NCI-H1048 (cell line): Measurements from ENCODE around the gene ASTN2.

ENCODE experiments used
- DNase-seq: peaks from one replicate; lab custom pipeline; 2025; lab: John Stamatoyannopoulos, UW

Gene ASTN2

DNA sequence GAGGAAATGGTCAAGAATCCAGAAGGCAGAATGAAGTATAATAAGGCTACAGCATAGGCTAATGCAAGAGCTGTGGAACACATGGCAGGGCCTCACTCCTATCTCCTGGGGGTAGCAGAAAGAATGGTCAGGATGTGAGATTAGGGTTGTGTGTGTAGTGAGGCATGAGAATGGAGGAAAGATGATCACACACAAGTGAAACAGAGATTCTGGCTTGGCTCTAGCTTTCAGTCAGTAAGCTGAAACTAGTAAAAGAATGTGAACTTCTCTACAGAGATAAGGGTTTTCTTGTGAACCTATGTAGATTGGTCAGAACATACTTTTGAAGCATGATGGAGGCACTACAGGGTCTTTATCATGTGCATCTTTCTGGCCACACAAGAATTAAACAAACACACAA is 298.8 kb downstream of the ASTN2 start:
- no peak for DNase-seq

DNA sequence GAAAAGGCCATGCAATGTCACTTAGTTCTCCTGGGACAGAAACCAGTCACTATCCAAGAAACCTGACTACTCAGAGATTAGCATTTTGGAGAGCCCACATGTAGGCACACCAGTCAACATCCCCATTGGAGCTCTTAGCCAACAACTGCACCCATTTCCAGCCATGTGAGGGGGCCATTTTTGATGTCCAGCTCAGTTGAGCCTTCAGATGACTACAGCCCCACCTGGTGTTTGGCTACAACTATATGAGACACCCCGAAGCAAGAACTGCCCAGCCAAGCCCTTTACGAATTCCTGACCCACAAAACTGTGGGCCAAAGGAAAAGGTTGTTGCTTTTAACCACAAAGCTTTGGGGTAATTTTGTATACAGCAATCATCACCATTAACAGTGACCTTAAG is 300.1 kb downstream of the ASTN2 start:
- DNase-seq: no peak

DNA sequence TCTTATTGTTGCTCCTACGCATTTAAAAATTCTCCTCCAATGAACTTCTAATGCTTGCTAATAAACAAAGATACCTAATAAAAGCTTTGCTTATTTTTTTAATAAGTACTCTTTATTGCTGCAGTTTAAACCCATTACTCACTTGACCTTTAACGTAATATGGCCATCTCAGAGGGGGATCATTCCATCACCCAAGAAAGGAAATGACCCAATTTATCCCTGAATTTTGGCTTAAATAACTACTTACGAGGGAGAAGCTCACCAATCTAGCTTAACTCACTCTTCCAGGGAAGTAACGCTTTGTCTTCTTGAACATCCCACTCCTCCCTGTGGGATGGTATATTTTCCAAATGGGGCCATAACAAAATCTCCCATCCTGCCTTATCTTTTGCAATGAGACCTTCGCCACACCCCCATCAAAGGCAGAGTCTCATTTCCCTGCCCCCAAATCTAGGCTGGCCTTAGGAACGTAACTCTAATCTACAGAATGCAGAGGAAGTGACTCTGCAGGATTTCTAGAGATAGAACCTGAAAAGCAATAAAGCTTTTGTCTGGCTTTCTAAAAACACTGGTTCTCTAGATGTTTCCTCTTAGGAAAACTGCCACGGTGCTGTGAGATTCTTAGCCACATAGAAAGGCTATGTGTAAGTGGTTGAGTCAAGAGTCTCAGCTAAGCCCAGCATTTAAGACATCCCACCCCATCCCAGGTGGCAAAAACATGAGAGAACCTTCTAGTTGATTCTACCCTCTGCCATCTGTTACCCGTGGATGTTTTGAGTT is 310.0 kb downstream of the ASTN2 start:
- DNase-seq: no peak

DNA sequence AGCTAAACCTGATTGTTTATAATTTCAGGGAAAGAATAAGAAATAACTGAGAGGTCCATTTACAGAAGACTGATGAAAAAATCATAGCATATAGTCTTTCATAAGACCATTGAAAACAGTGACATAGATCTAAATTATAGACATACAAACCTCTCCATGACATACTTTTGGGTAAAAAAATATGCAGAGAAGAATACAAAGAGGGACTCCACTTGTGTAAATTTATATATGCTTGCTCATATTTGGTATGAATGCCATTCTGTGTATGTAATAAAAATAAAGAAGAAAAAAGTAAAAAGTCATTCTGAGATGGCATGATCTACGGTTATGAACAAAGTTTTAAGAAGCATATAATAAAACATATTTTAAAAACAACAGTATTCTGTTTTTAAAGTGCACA is 310.7 kb downstream of the ASTN2 start:
- no peak for DNase-seq

- DNase-seq: no peak
These were observed 311.3 kb downstream of the ASTN2 start for GRCh38 chr9:117103438-117104110.

DNA sequence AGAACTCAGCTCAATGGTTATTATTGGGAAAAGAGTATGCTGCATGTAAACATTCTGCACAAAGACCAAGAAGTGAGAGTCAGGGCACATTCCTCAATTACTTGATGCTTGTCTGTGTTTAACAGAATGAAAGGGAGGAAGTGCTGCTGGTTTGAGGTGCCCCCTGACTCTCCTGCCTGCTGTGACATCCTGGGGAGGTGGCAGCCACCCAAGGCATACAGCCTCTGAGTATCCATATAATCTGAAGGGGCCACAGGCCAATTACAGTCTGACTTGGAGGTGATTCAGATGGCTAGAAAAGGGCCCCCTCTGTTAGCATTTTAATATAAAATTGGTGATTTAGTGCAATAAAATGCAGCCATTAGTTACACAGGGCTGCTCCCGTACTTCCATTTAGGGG is 313.8 kb downstream of the ASTN2 start:
- DNase-seq: no peak

- no peak for DNase-seq
These were observed 316.5 kb downstream of the ASTN2 start for GRCh38 chr9:117098331-117098730.

DNA sequence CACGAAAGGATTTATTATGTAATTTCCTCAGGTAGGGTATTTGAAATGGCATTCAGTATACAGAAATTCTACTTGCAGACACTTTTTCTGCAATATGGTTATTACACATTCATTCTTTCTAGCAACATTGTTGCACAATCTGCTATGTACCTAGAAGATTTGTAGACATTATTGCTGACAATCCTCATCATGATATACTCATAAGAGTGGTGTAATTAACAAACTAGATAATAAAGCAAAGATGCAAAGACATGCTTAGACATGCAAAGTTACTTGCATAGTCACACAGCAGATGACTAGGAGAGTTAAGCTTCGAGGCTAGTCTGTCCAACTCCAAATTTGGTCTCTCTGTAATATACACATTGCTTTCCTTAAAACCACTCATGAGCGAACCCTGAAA is 317.1 kb downstream of the ASTN2 start:
- DNase-seq: no peak

DNA sequence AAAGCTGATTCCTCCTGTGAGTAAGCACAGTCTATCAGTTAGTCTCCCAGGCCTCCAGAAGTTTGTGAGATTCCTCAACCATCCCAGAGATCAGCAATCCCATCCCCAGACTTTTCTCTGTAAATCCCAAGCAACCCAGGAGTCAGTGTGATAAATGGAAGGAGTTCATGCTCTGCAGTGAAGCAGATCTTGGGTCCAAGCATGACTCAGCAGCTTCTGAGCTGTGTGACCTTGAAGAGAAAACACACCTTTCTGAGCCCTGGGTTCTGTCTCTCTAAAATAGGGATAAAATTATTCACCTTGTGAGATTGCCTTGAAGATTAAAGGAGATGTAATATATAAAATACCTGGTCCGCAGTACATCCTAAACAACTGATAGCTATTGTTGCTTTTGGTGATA is 318.7 kb downstream of the ASTN2 start:
- DNase-seq: no peak

DNA sequence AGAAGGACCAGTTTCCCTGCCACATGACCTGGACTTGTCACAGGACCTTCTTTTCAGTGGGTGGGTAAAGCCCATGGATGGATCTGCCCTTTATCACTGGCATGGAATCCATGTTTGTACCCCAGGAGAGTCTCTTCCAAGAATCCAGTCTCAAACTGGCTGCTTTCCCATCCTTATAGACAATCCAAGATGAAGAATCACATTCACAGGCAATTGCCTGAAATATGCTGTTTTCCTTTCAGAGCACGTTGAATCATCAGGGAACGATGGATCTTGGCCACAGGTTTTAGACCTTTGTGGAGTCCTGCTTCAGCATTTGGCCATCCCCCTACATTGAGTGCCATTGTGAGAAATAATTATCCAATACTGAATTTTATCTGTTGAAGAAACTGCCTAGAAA is 319.8 kb downstream of the ASTN2 start:
- no peak for DNase-seq

DNA sequence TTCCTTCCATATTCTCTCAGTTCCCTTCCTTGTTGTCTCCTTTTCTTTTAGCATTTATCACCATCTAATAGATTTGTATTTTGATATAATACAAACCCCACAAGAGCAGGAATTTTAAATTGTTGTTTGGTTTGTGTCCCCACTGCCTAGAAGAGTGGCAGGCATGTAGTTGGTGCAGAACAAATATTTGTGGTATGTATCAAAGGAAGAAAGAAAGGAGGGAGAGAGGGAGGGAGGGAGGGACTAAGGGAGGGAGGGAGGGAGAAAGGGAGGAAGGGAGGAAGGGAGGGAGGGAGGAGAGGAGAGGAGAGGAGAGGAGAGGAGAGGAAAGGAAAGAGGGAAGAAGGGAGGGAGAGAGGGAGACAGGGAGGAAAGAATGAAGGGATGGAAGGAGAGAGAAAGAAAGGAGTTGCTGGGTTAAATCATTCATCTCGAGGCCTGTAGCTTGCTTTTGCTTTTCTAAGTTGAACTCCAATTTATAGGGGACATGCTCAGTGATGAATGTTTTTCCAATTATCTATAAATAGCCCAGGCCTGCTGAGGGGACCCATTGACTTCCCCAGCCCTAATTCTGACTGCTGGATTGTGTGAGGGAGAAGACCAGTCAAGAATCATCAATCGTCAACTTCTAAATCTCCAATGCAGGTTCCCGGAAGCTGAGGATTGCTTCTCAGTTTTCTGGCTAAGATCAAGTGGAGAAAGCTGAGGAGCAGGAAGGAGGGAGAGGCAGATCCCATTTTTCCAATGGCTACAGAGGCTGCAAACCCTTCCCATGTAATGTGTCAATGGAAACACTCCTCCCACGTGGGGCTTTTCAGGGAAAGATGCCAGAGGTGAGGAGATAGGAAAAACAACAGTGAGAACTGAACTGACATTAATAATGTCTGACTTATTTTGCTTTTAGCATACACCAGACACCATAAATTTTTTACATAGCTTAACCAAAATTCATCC is 320.7 kb downstream of the ASTN2 start:
- DNase-seq: no peak

DNA sequence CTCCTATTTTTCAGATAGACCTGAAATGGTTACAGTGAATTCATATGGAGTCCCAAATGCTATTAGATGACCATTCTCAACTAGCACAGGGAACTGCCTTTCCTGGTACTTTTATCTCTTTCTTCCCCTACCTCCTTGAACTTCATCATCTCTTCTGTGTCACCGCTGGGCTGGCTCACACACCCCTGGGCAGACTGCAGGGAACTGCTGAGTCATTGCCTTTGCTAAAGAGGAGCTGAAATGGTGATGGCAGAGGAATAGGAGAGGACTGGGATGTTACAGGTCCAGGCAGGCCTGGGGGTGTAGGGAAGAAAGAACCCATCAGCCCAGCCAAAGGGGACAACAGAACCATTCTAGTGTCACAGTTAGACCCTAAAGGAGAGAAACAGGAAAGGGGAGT is 322.3 kb downstream of the ASTN2 start:
- no peak for DNase-seq

DNA sequence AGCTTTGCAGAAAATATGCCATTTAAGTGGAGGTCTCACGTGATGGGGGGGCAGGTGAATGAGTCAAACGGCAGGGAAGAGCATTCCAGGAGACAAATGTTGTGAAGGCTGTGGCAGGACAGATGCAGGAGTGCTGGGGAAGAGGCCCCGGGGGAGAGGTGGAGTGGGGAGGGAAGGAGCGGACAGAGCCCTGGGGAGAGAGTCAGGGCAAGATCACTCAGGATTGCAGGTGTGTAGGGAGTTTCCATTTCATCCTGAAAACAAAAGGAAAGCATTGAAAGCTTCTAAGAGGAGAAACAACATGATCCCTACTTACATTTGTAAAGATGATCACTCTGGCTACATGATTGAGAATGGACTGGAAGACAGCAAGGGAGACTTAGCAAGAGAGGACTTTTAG is 323.3 kb downstream of the ASTN2 start:
- DNase-seq: no peak

GRCh38 chr9:117088786-117089185 is 326.1 kb downstream of the ASTN2 start:
- DNase-seq: no peak

DNA sequence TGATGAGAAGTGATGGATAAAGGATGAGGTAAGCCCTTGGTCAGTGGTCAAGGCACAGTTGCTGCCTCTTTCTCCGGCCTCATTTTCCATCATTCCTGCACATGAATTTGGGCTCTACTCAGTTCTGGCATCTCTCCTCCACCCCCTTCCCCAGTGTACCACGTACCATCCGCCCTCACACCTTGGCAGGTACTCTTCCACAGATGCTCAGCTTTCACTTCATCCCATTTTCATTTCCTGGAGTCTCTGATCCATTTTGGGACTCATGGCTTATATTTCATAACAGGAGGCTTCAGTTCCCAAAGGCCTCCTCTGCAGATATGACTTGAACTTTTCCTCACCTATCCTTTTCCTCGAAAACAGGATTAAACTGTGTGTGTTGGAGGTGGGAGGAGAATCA is 326.7 kb downstream of the ASTN2 start:
- no peak for DNase-seq

GRCh38 chr9:117084221-117084620 is 330.6 kb downstream of the ASTN2 start:
- no peak for DNase-seq

- no peak for DNase-seq
These were observed 331.3 kb downstream of the ASTN2 start for GRCh38 chr9:117083559-117083958.

- DNase-seq: no peak
These were observed 333.1 kb downstream of the ASTN2 start for GRCh38 chr9:117081641-117082317.

DNA sequence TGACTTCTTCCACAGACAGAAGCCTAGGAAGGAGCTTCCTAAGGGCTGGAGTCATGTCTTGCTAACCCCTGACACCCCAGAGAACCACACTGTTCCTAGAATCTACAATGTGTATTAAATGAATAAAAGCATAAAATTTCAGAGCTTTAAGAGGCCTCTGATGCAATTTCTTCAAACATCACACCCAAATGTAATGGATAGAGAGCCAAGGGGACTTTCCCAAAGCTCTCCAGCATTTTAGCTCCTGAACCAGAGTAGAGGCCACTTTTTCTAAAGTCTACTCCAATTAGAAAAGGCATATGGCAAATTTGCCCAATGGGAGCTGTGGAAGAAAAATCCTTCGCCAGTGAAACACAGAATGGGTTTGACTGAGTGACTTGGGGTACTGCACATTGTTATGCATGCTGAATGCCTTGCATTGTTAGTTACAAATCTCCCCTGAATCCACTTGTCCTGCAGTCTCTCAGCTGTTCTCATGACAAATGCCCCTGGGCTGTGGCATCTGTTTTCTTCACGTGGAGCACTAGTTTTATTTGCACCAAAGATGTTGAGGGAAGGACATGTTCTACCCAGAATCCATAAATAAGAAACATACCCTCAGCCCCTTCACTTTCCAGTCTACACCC is 334.0 kb downstream of the ASTN2 start:
- DNase-seq: no peak

DNA sequence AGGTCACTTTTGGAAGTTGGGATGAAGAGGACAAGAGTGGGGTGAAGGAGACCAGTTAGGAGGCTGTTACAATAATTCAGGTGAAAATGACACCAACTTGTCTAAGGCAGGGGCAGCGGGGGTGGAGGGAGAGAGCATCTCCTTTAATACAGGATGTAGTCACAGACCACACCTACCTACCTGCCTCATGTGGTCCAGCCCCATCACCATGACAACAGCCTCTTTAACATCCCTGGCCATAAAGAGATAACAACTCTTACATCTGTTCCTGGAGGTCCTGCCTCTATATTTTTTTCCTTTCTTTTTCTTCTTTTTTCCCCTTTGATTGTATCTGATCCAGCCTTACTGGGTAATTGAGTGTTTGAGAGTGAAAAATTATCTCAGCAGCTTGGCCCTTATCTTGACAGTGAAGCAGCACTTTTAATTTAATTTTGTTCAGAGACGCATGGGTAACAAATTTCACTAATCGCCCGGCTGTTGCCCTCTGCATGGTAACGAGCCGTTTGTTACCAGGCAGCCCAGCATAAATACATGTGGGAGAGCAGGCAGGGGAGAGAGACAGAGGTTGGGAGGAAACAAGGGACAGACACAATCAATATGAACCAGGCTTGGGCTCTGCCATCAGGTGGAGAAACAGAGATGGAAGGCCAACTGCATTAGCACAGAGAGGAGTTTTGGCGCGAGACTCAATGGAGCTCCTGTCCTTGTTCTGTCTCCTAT is 338.1 kb downstream of the ASTN2 start:
- DNase-seq: no peak

GRCh38 chr9:117075636-117076035 is 339.2 kb downstream of the ASTN2 start:
- no peak for DNase-seq
